Measurements from ENCODE around the gene APOC4. TPM values are rescaled to one million over a fixed set of nuclear protein-coding genes. Genes with fewer than 3 reads are reported as not detected.

APOC4 gene
- total RNA-seq, 1 experiment from 2014 or later, result not detected

DNA sequence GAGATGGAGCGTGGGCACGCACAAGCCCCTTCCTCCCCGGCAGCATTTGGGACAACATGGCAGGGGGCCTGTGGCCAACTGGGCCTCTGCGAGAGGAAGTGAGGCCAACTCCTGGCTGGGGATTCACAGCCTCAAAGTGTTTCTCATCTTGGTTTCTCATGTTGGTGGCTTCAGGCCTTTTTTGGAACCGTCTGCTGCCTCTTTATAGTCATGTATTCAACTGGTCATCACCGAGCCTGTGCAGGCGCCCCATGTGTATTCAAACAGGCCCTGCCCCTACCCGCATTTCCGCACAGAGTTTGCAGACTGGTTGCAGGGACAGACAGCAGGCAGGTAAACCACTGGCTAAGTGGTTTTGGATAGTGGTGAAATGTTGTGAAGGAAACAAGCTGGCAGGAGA, 42.0 kb downstream of the APOC4 start:
- ATAC-seq, result no peak
- DNase-seq (ENCODE audit: low spot score), result no peak
- H3K4me3 Mint-ChIP-seq, result no peak overlapping the region
- TF ChIP-seq GRHL2 (CRISPR knock-in tag; IDR thresholded peaks at IDR 0.05; ENCODE audit: insufficient replicate concordance, severe bottlenecking) (no peak), JAZF1 (CRISPR knock-in tag; IDR thresholded peaks at IDR 0.05) (no peak), ZNF232 (CRISPR knock-in tag; IDR thresholded peaks at IDR 0.05) (no peak), ATF3 (CRISPR knock-in tag; conservative IDR thresholded peaks at IDR 0.05) (no peak)
- TF ChIP-seq, protein P1, sequence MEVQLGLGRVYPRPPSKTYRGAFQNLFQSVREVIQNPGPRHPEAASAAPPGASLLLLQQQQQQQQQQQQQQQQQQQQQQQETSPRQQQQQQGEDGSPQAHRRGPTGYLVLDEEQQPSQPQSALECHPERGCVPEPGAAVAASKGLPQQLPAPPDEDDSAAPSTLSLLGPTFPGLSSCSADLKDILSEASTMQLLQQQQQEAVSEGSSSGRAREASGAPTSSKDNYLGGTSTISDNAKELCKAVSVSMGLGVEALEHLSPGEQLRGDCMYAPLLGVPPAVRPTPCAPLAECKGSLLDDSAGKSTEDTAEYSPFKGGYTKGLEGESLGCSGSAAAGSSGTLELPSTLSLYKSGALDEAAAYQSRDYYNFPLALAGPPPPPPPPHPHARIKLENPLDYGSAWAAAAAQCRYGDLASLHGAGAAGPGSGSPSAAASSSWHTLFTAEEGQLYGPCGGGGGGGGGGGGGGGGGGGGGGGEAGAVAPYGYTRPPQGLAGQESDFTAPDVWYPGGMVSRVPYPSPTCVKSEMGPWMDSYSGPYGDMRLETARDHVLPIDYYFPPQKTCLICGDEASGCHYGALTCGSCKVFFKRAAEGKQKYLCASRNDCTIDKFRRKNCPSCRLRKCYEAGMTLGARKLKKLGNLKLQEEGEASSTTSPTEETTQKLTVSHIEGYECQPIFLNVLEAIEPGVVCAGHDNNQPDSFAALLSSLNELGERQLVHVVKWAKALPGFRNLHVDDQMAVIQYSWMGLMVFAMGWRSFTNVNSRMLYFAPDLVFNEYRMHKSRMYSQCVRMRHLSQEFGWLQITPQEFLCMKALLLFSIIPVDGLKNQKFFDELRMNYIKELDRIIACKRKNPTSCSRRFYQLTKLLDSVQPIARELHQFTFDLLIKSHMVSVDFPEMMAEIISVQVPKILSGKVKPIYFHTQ (CRISPR knock-in tag; IDR thresholded peaks at IDR 0.05), result no peak
- no peaks in the 10 kb centered on the region for H3K4me1 Mint-ChIP-seq
- no peaks in the 10 kb centered on the region for H3K27me3 Mint-ChIP-seq (ENCODE audit: low read depth)
- H3K27ac Mint-ChIP-seq, result no peak overlapping the region
- ChIA-PET CTCF (interaction anchor here (0.6 to 1.6 kb wide), 2 partner anchors 76 to 260 kb away, joined by 3 to 5 read pairs; no protein-coding TSS in a partner anchor), POLR2A (interaction anchor here (0.6 kb wide), 1 partner anchor 128 kb away, joined by 3 read pairs; no protein-coding TSS in a partner anchor)
- H3K36me3 Mint-ChIP-seq, result peaks cover 15% of the 10 kb centered on the region
- no peaks in the 10 kb centered on the region for H3K9me3 Mint-ChIP-seq

DNA sequence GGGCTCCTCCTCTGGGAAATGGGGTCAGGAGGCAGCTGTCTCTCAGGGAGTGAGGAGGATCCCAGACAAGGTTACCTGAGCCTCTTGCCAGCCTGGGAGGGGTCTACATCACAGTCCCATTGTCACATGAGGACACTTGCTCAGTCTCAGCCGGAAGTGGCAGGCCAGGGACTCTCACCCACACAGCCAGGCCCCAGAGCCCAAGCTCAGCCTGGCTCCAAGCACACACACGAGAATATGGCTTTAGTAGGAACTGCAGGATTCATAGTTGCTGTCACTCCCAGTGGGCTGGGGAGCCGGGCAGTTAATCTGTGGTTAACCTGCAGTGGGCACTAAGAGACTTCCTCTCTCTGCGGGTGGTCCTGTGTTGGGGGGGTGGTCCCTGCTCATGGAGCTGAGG, 43.4 kb downstream of the APOC4 start:
- Mint-ChIP-seq H3K9me3 (no peaks in the 10 kb centered on the region), H3K36me3 (peaks cover 7% of the 10 kb centered on the region), H3K27ac (no peak overlapping the region), H3K27me3 (ENCODE audit: low read depth) (no peaks in the 10 kb centered on the region), H3K4me3 (no peak overlapping the region), H3K4me1 (no peaks in the 10 kb centered on the region)
- DNase-seq (ENCODE audit: low spot score) (no peak), ATAC-seq (no peak)
- ChIA-PET POLR2A (no interaction called here), CTCF (interaction anchor here (1.6 kb wide), 1 partner anchor 74 kb away, joined by 5 read pairs; no protein-coding TSS in a partner anchor)
- TF ChIP-seq GRHL2 (CRISPR knock-in tag; IDR thresholded peaks at IDR 0.05; ENCODE audit: insufficient replicate concordance, severe bottlenecking), result no peak
- TF ChIP-seq HMGXB4 (CRISPR knock-in tag; IDR thresholded peaks at IDR 0.05), result no peak
- TF ChIP-seq ZNF416 (CRISPR knock-in tag; IDR thresholded peaks at IDR 0.05), result no peak
- no peak for TF ChIP-seq FOXK1 (CRISPR knock-in tag; IDR thresholded peaks at IDR 0.05)
- no peak for TF ChIP-seq NFATC4 (CRISPR knock-in tag; IDR thresholded peaks at IDR 0.05)
- TF ChIP-seq, protein P2, sequence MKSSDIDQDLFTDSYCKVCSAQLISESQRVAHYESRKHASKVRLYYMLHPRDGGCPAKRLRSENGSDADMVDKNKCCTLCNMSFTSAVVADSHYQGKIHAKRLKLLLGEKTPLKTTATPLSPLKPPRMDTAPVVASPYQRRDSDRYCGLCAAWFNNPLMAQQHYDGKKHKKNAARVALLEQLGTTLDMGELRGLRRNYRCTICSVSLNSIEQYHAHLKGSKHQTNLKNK (CRISPR knock-in tag; IDR thresholded peaks at IDR 0.05), result no peak
- no peak for TF ChIP-seq ATF1 (CRISPR knock-in tag; IDR thresholded peaks at IDR 0.05)
- TF ChIP-seq TEAD1 (CRISPR knock-in tag; IDR thresholded peaks at IDR 0.05), result no peak
- no peak for TF ChIP-seq USF1 (CRISPR knock-in tag; IDR thresholded peaks at IDR 0.05)
- no peak for TF ChIP-seq ETV6 (CRISPR knock-in tag; IDR thresholded peaks at IDR 0.05)
- TF ChIP-seq E2F4 (CRISPR knock-in tag; IDR thresholded peaks at IDR 0.05; ENCODE audit: borderline replicate concordance, low read depth), result no peak
- no peak for TF ChIP-seq RORB (CRISPR knock-in tag; IDR thresholded peaks at IDR 0.05)
- TF ChIP-seq, protein P3, sequence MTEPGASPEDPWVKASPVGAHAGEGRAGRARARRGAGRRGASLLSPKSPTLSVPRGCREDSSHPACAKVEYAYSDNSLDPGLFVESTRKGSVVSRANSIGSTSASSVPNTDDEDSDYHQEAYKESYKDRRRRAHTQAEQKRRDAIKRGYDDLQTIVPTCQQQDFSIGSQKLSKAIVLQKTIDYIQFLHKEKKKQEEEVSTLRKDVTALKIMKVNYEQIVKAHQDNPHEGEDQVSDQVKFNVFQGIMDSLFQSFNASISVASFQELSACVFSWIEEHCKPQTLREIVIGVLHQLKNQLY (CRISPR knock-in tag; IDR thresholded peaks at IDR 0.05), result no peak
- no peak for TF ChIP-seq SOX15 (CRISPR knock-in tag; IDR thresholded peaks at IDR 0.05)
- TF ChIP-seq TEAD4 (CRISPR knock-in tag; IDR thresholded peaks at IDR 0.05), result no peak
- no peak for TF ChIP-seq CREB1 (CRISPR knock-in tag; IDR thresholded peaks at IDR 0.05)
